Prostate gland (tissue), 2 donors: ENCODE data around the gene COL23A1. TPM values are rescaled to one million over a fixed set of nuclear protein-coding genes. Genes with fewer than 3 reads are reported as not detected.

Source experiments
- DNase-seq: peaks from one replicate; pipeline ENCODE4 v3.0.0-alpha.2; 2019; ENCODE audit warnings: low spot score
- H3K27ac ChIP-seq, 2 donors: fragments of 200-600 bp; sonication (generic); 2 replicates each; pipeline ENCODE4 v1.5.1; 2017 to 2019
- H3K27me3 ChIP-seq: fragments of 200-600 bp; sonication (generic); replicated peaks from 2 replicates; pipeline ENCODE4 v1.5.1; 2019; ENCODE audit not compliant: insufficient read depth
- H3K36me3 ChIP-seq, 2 donors: fragments of 200-600 bp; sonication (generic); 1 replicate in 1 of 2; 2 replicates in 1 of 2; pipeline versions ENCODE4 v1.5.1 to v1.8.1; 2017 to 2019
- H3K4me1 ChIP-seq: fragments of 200-600 bp; sonication (generic); replicated peaks from 2 replicates; pipeline ENCODE4 v1.5.1; 2019
- H3K4me3 ChIP-seq, 2 donors: fragments of 200-600 bp; sonication (generic); 2 replicates each; pipeline ENCODE4 v1.5.1; 2017 to 2019
- H3K9me3 ChIP-seq: fragments of 200-600 bp; sonication (generic); 2 replicates; pipeline ENCODE4 v1.5.1; 2017
- CTCF ChIP-seq, 4 experiments: fragments of 200-600 bp in 2 of 4; fragments of 450-650 bp in 2 of 4; sonication (generic) in 2 of 4; IDR thresholded peaks; 1 replicate in 3 of 4; 2 replicates in 1 of 4; pipeline ENCODE4 v1.5.1; 2016 to 2019; ENCODE audit warnings: antibody characterized with exemption in 4 of 4, mild to moderate bottlenecking in 2 of 4, moderate library complexity in 2 of 4
- POLR2A ChIP-seq: fragments of 450-650 bp; IDR thresholded peaks from one replicate; pipeline ENCODE4 v1.6.1; 2016; ENCODE audit warnings: antibody characterized with exemption, mild to moderate bottlenecking
- POLR2AphosphoS5 ChIP-seq: sonication (generic); formaldehyde crosslinking; IDR thresholded peaks from one replicate; pipeline ENCODE4 v1.6.1; 2017; ENCODE audit warnings: antibody characterized with exemption
- WGBS: methylation state at CpG from one replicate; pipeline ENCODE4 v1.1.5; 2018; 5-methylcytosine and 5-hydroxymethylcytosine counted together
- intact Hi-C: fragments of 100-400 bp; cut with DNase I; formaldehyde crosslinking; loops from one replicate; pipeline ENCODE4 v1.14.2; 2022
- total RNA-seq, 2 donors: library from RNA; depleted of rRNA; stranded (reverse); fragments of >200 nt; gene quantifications; one replicate each; pipeline ENCODE4 v1.1.0, GENCODE V29; 2016

COL23A1 gene
- total RNA-seq, 2 donors from 2014 or later: 2.7 to 6.1 TPM

- DNase-seq: no peak
- no peaks in the 10 kb centered on the region for H3K4me1 ChIP-seq
- intact Hi-C loops: no loop called here
- no peak overlapping the region for H3K4me3 ChIP-seq
- no peaks in the 10 kb centered on the region for H3K36me3 ChIP-seq
- TF ChIP-seq POLR2A (no peak), POLR2AphosphoS5 (no peak), CTCF (IDR thresholded peaks at IDR 0.05) (no peak)
- H3K27me3 ChIP-seq: no peaks in the 10 kb centered on the region
- no peak overlapping the region for H3K27ac ChIP-seq
- no peaks in the 10 kb centered on the region for H3K9me3 ChIP-seq
- WGBS: 98% methylated on average over 6 of the region's 6 CpGs
Observed at GRCh38 chr5:178519155-178519554, 71.0 kb downstream of the COL23A1 start.

- no peaks in the 10 kb centered on the region for H3K9me3 ChIP-seq
Observed at GRCh38 chr5:178516504-178517235, 73.5 kb downstream of the COL23A1 start.

GRCh38 chr5:178515776-178516503 is 74.3 kb downstream of the COL23A1 start:
- TF ChIP-seq POLR2A: no peak
- TF ChIP-seq POLR2AphosphoS5: no peak
- no peak for TF ChIP-seq CTCF (IDR thresholded peaks at IDR 0.05)
- Histone ChIP-seq H3K27ac (no peak overlapping the region), H3K9me3 (no peaks in the 10 kb centered on the region), H3K4me3 (no peak overlapping the region), H3K27me3 (no peaks in the 10 kb centered on the region), H3K36me3 (no peaks in the 10 kb centered on the region), H3K4me1 (no peaks in the 10 kb centered on the region)
- intact Hi-C loops: no loop called here
- WGBS: 82% methylated on average over 23 of the region's 23 CpGs
- DNase-seq: no peak

More at GRCh38 chr5:178516504-178517235, 73.5 kb downstream of the COL23A1 start:
- H3K36me3 ChIP-seq: no peaks in the 10 kb centered on the region
- no peaks in the 10 kb centered on the region for H3K27me3 ChIP-seq
- no peak overlapping the region for H3K4me3 ChIP-seq
- intact Hi-C loops: no loop called here
- H3K4me1 ChIP-seq: no peaks in the 10 kb centered on the region
- no peak for DNase-seq
- WGBS: 88% methylated on average over 14 of the region's 14 CpGs
- H3K27ac ChIP-seq: no peak overlapping the region
- TF ChIP-seq POLR2AphosphoS5 (no peak), POLR2A (no peak), CTCF (IDR thresholded peaks at IDR 0.05) (no peak)

- no peaks in the 10 kb centered on the region for H3K4me1 ChIP-seq
- no peak overlapping the region for H3K27ac ChIP-seq
- H3K9me3 ChIP-seq: no peaks in the 10 kb centered on the region
- DNase-seq: no peak
- H3K27me3 ChIP-seq: no peaks in the 10 kb centered on the region
- no peak for TF ChIP-seq POLR2A
- no peak for TF ChIP-seq POLR2AphosphoS5
- TF ChIP-seq CTCF (IDR thresholded peaks at IDR 0.05): no peak
- no peak overlapping the region for H3K4me3 ChIP-seq
- WGBS: 82% methylated on average over 6 of the region's 6 CpGs
- no peaks in the 10 kb centered on the region for H3K36me3 ChIP-seq
- intact Hi-C loops: no loop called here
Observed at GRCh38 chr5:178514851-178515418, 75.3 kb downstream of the COL23A1 start.
